Mesenteric fat pad (tissue), 1 donor: ENCODE results near the gene CAMK2N1. TPM values are rescaled to one million over a fixed set of nuclear protein-coding genes. Genes with fewer than 3 reads are reported as not detected.
"Not testable (repeated sequence)": the region's sequence is repeated elsewhere in the genome, so short reads cannot be mapped to it uniquely, and the experiment has no call there.

Experiments used
- DNase-seq: peaks from one replicate; pipeline ENCODE4 v3.0.0-alpha.2; 2020; ENCODE audit warnings: low spot score
- long read RNA-seq: library from polyadenylated mRNA; unstranded; transcript quantifications from one replicate; pipeline ENCODE4 v2.0.0, GENCODE V29; 2020
- total RNA-seq: library from RNA; stranded (reverse); fragmentation: NEBNext Ultra II Directional; extraction: Animal tissue kit (Norgen Biotek cat#: 25700); gene quantifications from one replicate; pipeline ENCODE4 v1.2.1, GENCODE V29; 2021
- donor health status: DM: yes; HTN: yes; CAD: no.

Gene CAMK2N1
- total RNA-seq = 13.6 TPM
- long read RNA-seq, partial matches to known transcripts = 4 of 5 reads
- long read RNA-seq, other reads (novel, unspliced or antisense) = 0 of 5 reads

- DNase-seq = peak; percentile 91
Observed at GRCh38 chr1:20485527-20486456, at the start of gene CAMK2N1. Gene CAMK2N1 (minus strand): TSS chr1:20486210. CDS start chr1:20485379, 831 bp downstream.

- no peak for DNase-seq
Observed at GRCh38 chr1:20534659-20535417, 48.8 kb upstream of the CAMK2N1 start.

GRCh38 chr1:20533635-20534034, 47.6 kb upstream of the CAMK2N1 start:
- no peak for DNase-seq

GRCh38 chr1:20530901-20531300, 44.9 kb upstream of the CAMK2N1 start:
- DNase-seq = peak; percentile 18

- no peak for DNase-seq
Observed at GRCh38 chr1:20530306-20530705, 44.3 kb upstream of the CAMK2N1 start.

- DNase-seq = no peak
Observed at GRCh38 chr1:20528221-20528620, 42.2 kb upstream of the CAMK2N1 start.

GRCh38 chr1:20526267-20526666, 40.3 kb upstream of the CAMK2N1 start:
- no peak for DNase-seq

- no peak for DNase-seq
Observed at GRCh38 chr1:20521960-20522861, 36.2 kb upstream of the CAMK2N1 start.

- not testable (repeated sequence) for DNase-seq
Observed at GRCh38 chr1:20519609-20520262, 33.7 kb upstream of the CAMK2N1 start.

- no peak for DNase-seq
Observed at GRCh38 chr1:20511518-20512428, 25.8 kb upstream of the CAMK2N1 start.

- no peak for DNase-seq
Observed at GRCh38 chr1:20508411-20508771, 22.4 kb upstream of the CAMK2N1 start.

- DNase-seq = peak; percentile 98
Observed at GRCh38 chr1:20507564-20508410, 21.8 kb upstream of the CAMK2N1 start, which contains the start of gene MUL1. Gene MUL1 (minus strand): TSS chr1:20508151. CDS start chr1:20508024, 127 bp downstream.

GRCh38 chr1:20507248-20507563, 21.2 kb upstream of the CAMK2N1 start:
- no peak for DNase-seq

- no peak for DNase-seq
Observed at GRCh38 chr1:20505488-20505887, 19.5 kb upstream of the CAMK2N1 start.

- DNase-seq = no peak
Observed at GRCh38 chr1:20500716-20501115, 14.7 kb upstream of the CAMK2N1 start.

- DNase-seq = no peak
Observed at GRCh38 chr1:20499718-20500117, 13.7 kb upstream of the CAMK2N1 start.

- DNase-seq = no peak
Observed at GRCh38 chr1:20499105-20499504, 13.1 kb upstream of the CAMK2N1 start.

- DNase-seq = no peak
Observed at GRCh38 chr1:20498116-20498515, 12.1 kb upstream of the CAMK2N1 start.

GRCh38 chr1:20497506-20497905, 11.5 kb upstream of the CAMK2N1 start:
- no peak for DNase-seq
